H1 (cell line): ENCODE measurements around the gene INPP4A. TPM values are rescaled to one million over a fixed set of nuclear protein-coding genes. Genes with fewer than 3 reads are reported as not detected.

Source experiments
- CTCF ChIA-PET: fragments of 300-600 bp; sonication (Branson Sonifier 250); formaldehyde crosslinking; loops from one replicate; lab custom pipeline; 2021; ENCODE audit not compliant: partially characterized antibody; lab: Charles Lee
- POLR2A ChIA-PET: fragments of 300-600 bp; sonication (Branson Sonifier 250); formaldehyde crosslinking; loops from one replicate; lab custom pipeline; 2021; ENCODE audit warnings: inconsistent platforms; ENCODE audit not compliant: partially characterized antibody; lab: Charles Lee
- DNase-seq, 2 experiments: peaks; one replicate each; pipeline versions ENCODE4 v3.0.0 to v3.0.0-alpha.2; 2010 to 2022; ENCODE audit warnings: low spot score in 2 of 2, low read depth in 1 of 2, mixed read lengths in 1 of 2
- FAIRE-seq: peaks from 2 replicates; lab custom pipeline; 2011; peaks lifted over from hg19 to GRCh38; lab: Jason Lieb, UNC
- H2AFZ ChIP-seq: 2 replicates; pipeline ENCODE4 v1.8.1; 2012; ENCODE audit warnings: low read length, inconsistent platforms
- H2AK5ac ChIP-seq: 2 replicates; pipeline ENCODE4 v1.6.1; 2013; ENCODE audit warnings: low read depth, low read length
- H2BK120ac ChIP-seq: replicated peaks from 2 replicates; pipeline ENCODE3; 2013; ENCODE audit warnings: low read depth, low read length, inconsistent platforms
- H2BK12ac ChIP-seq: 2 replicates; pipeline ENCODE4 v1.6.1; 2013; ENCODE audit warnings: low read depth, low read length
- H2BK15ac ChIP-seq: 2 replicates; pipeline ENCODE4 v1.6.1; 2013; ENCODE audit warnings: low read length
- H2BK20ac ChIP-seq: 2 replicates; pipeline ENCODE4 v1.6.1; 2013; ENCODE audit warnings: low read length
- H2BK5ac ChIP-seq: 2 replicates; pipeline ENCODE4 v1.6.1; 2013; ENCODE audit warnings: low read depth, low read length
- H3K14ac ChIP-seq: 2 replicates; pipeline ENCODE4 v1.6.1; 2013; ENCODE audit warnings: inconsistent platforms; ENCODE audit not compliant: insufficient read length
- H3K18ac ChIP-seq: 2 replicates; pipeline ENCODE4 v1.6.1; 2013; ENCODE audit warnings: low read length; ENCODE audit errors: extremely low read depth
- H3K23ac ChIP-seq: 2 replicates; pipeline ENCODE4 v1.6.1; 2013; ENCODE audit warnings: inconsistent platforms; ENCODE audit not compliant: insufficient read length
- H3K23me2 ChIP-seq: 2 replicates; pipeline ENCODE4 v1.6.1; 2013; ENCODE audit warnings: low read depth, low read length
- H3K27ac ChIP-seq: 2 replicates; pipeline ENCODE4 v1.6.1; 2011; ENCODE audit warnings: low read depth, low read length, inconsistent platforms
- H3K27me3 ChIP-seq, 4 experiments: replicated peaks in 1 of 4; 1 replicate in 1 of 4; 2 replicates in 3 of 4; pipeline versions ENCODE4 v1.6.1 to v1.8.1; 2011 to 2013; ENCODE audit warnings: low read length in 3 of 4, mild to moderate bottlenecking in 3 of 4, inconsistent platforms in 2 of 4, mixed read lengths in 2 of 4, moderate library complexity in 1 of 4; ENCODE audit not compliant: control insufficient read depth in 3 of 4, insufficient read depth in 3 of 4; ENCODE audit errors: extremely low read depth in 1 of 4
- H3K36me3 ChIP-seq, 4 experiments: 2 replicates each; pipeline versions ENCODE4 v1.6.1 to v1.8.1; 2011 to 2013; ENCODE audit warnings: mild to moderate bottlenecking in 4 of 4, low read length in 3 of 4, moderate library complexity in 2 of 4, control low read depth in 1 of 4, inconsistent platforms in 1 of 4; ENCODE audit not compliant: insufficient read depth in 4 of 4, control insufficient read depth in 2 of 4
- H3K4ac ChIP-seq: replicated peaks from 2 replicates; pipeline ENCODE3; 2013; ENCODE audit warnings: low read length, low read depth, mixed read lengths, inconsistent platforms; ENCODE audit not compliant: insufficient read length
- H3K4me1 ChIP-seq, 4 experiments: replicated peaks in 1 of 4; 1 replicate in 1 of 4; 2 replicates in 3 of 4; pipeline versions ENCODE4 v1.6.1 to v1.8.1; 2011 to 2013; ENCODE audit warnings: low read length in 3 of 4, inconsistent platforms in 2 of 4, mixed read lengths in 1 of 4; ENCODE audit not compliant: insufficient read depth in 4 of 4, control insufficient read depth in 3 of 4
- H3K4me2 ChIP-seq, 2 experiments: 2 replicates each; pipeline versions ENCODE4 v1.6.1 to v1.8.1; 2011 to 2013; ENCODE audit warnings: low read depth in 2 of 2, low read length in 2 of 2, control low read depth in 1 of 2, inconsistent platforms in 1 of 2, mild to moderate bottlenecking in 1 of 2; ENCODE audit not compliant: insufficient read depth in 1 of 2
- H3K4me3 ChIP-seq, 4 experiments: fragments of 200-600, 300-600 bp in 1 of 4; sonication (generic), shearing (Covaris generic), sonication (Bioruptor Twin) in 1 of 4; 2 replicates each; pipeline versions ENCODE4 v1.5.1 to v1.8.1; 2011 to 2016; ENCODE audit warnings: low read length in 4 of 4, low read depth in 3 of 4, control low read depth in 2 of 4, inconsistent platforms in 2 of 4, mild to moderate bottlenecking in 2 of 4, mixed read lengths in 1 of 4, moderate library complexity in 1 of 4; ENCODE audit not compliant: insufficient read depth in 2 of 4; ENCODE audit errors: extremely low read depth in 1 of 4
- H3K56ac ChIP-seq: replicated peaks from 2 replicates; pipeline ENCODE3; 2013; ENCODE audit warnings: low read depth, mild to moderate bottlenecking, mixed read lengths, low read length, inconsistent platforms; ENCODE audit not compliant: insufficient read length
- H3K79me1 ChIP-seq: 2 replicates; pipeline ENCODE4 v1.6.1; 2013; ENCODE audit warnings: low read depth, low read length, control low read depth
- H3K79me2 ChIP-seq, 2 experiments: 2 replicates each; pipeline versions ENCODE4 v1.6.1 to v1.8.1; 2012 to 2013; ENCODE audit warnings: low read length in 2 of 2, mild to moderate bottlenecking in 2 of 2, inconsistent platforms in 1 of 2; ENCODE audit not compliant: insufficient read depth in 2 of 2, control insufficient read depth in 1 of 2
- H3K9ac ChIP-seq, 4 experiments: replicated peaks in 1 of 4; 1 replicate in 1 of 4; 2 replicates in 3 of 4; pipeline versions ENCODE4 v1.6.1 to v1.8.1; 2011 to 2013; ENCODE audit warnings: low read depth in 3 of 4, low read length in 3 of 4, control low read depth in 2 of 4, mild to moderate bottlenecking in 2 of 4, moderate library complexity in 2 of 4, inconsistent platforms in 1 of 4; ENCODE audit errors: extremely low read depth in 1 of 4
- H3K9me3 ChIP-seq, 2 experiments: 2 replicates each; pipeline versions ENCODE4 v1.6.1 to v1.8.1; 2012 to 2013; ENCODE audit warnings: mild to moderate bottlenecking in 2 of 2, moderate library complexity in 2 of 2, control low read depth in 1 of 2, inconsistent platforms in 1 of 2, low read depth in 1 of 2, low read length in 1 of 2, mixed read lengths in 1 of 2; ENCODE audit not compliant: insufficient read depth in 2 of 2
- H4K20me1 ChIP-seq, 2 experiments: replicated peaks in 1 of 2; 2 replicates each; pipeline versions ENCODE3 to v1.8.1; 2011 to 2013; ENCODE audit warnings: inconsistent platforms in 2 of 2, low read length in 2 of 2, mild to moderate bottlenecking in 1 of 2; ENCODE audit not compliant: insufficient read depth in 2 of 2, control insufficient read depth in 1 of 2
- H4K5ac ChIP-seq: 2 replicates; pipeline ENCODE4 v1.6.1; 2013; ENCODE audit warnings: low read length, low read depth, mixed read lengths, inconsistent platforms; ENCODE audit not compliant: insufficient read length
- H4K8ac ChIP-seq: 2 replicates; pipeline ENCODE4 v1.8.0; 2013; ENCODE audit warnings: mild to moderate bottlenecking, moderate library complexity, low read length, inconsistent platforms; ENCODE audit not compliant: insufficient read depth; ENCODE audit errors: extremely low read depth
- H4K91ac ChIP-seq: replicated peaks from 2 replicates; pipeline ENCODE3; 2013; ENCODE audit warnings: low read length, mixed read lengths, inconsistent platforms; ENCODE audit not compliant: insufficient read length
- ATF2 ChIP-seq: IDR thresholded peaks from 2 replicates; pipeline ENCODE4 v1.6.1; 2012; ENCODE audit warnings: low read length, inconsistent platforms
- BCL11A ChIP-seq, 2 experiments: IDR thresholded peaks; one replicate each; pipeline ENCODE4 v1.6.1; 2011; ENCODE audit warnings: low read depth in 2 of 2, low read length in 2 of 2, mild to moderate bottlenecking in 2 of 2
- CREB1 ChIP-seq: IDR thresholded peaks from 2 replicates; pipeline ENCODE4 v1.6.1; 2012; ENCODE audit warnings: inconsistent platforms
- EZH2 ChIP-seq: fragments of 200-600 bp; sonication (generic); IDR thresholded peaks from 2 replicates; pipeline ENCODE4 v1.7.1; 2012; ENCODE audit warnings: low read depth, mild to moderate bottlenecking, moderate library complexity, low read length, inconsistent platforms; ENCODE audit not compliant: severe bottlenecking
- FOSL1 ChIP-seq: IDR thresholded peaks from 2 replicates; pipeline ENCODE4 v1.6.1; 2011; ENCODE audit warnings: mild to moderate bottlenecking, low read depth, low read length, moderate library complexity; ENCODE audit not compliant: insufficient read depth
- HDAC6 ChIP-seq: IDR thresholded peaks from one replicate; pipeline ENCODE4 v1.7.1; 2012; ENCODE audit warnings: low read depth, mild to moderate bottlenecking, inconsistent platforms, low read length, moderate library complexity
- MAFK ChIP-seq: IDR thresholded peaks from 2 replicates; pipeline ENCODE4 v1.6.1; 2012; ENCODE audit warnings: low read depth, mild to moderate bottlenecking, improper control_type of control experiment, low read length
- POLR2A ChIP-seq, 2 experiments: IDR thresholded peaks; 1 replicate in 1 of 2; 2 replicates in 1 of 2; pipeline ENCODE4 v1.6.1; 2011; ENCODE audit warnings: low read depth in 2 of 2, low read length in 2 of 2, mild to moderate bottlenecking in 2 of 2; ENCODE audit errors: control extremely low read depth in 1 of 2
- RAD21 ChIP-seq, 2 experiments: IDR thresholded peaks in 1 of 2; conservative IDR thresholded peaks in 1 of 2; 2 replicates each; pipeline ENCODE4 v1.6.1; 2011; ENCODE audit warnings: low read depth in 2 of 2, low read length in 2 of 2, improper control_type of control experiment in 1 of 2, inconsistent platforms in 1 of 2, mild to moderate bottlenecking in 1 of 2, moderate library complexity in 1 of 2
- SAP30 ChIP-seq: fragments of 300-600 bp; sonication (generic); IDR thresholded peaks from 2 replicates; pipeline ENCODE4 v1.7.1; 2012; ENCODE audit warnings: low read length, moderate library complexity, mild to moderate bottlenecking, inconsistent platforms; ENCODE audit not compliant: insufficient read depth, insufficient replicate concordance
- TBP ChIP-seq: IDR thresholded peaks from 2 replicates; pipeline ENCODE4 v1.6.1; 2011; ENCODE audit warnings: low read depth, low read length, improper control_type of control experiment
- TEAD4 ChIP-seq: IDR thresholded peaks from 2 replicates; pipeline ENCODE4 v1.6.1; 2012; ENCODE audit warnings: low read depth, low read length, inconsistent platforms, mixed read lengths
- WGBS, 2 experiments: shearing (Covaris generic) in 1 of 2; methylation state at CpG; one replicate each; pipeline versions ENCODE4 v1.1.6 to v1.1.7; 2013 to 2015; ENCODE audit warnings: low lambda C conversion rate in 2 of 2, mixed read lengths in 2 of 2, inconsistent platforms in 1 of 2, low coverage in 1 of 2, missing lambda C conversion rate in 1 of 2; ENCODE audit not compliant: insufficient replicate concordance in 2 of 2, insufficient coverage in 1 of 2, insufficient read length in 1 of 2; ENCODE audit errors: extremely low coverage in 1 of 2, missing lambda C conversion rate in 1 of 2; 5-methylcytosine and 5-hydroxymethylcytosine counted together
- polyA plus RNA-seq, 7 experiments: library from polyadenylated mRNA; depleted of rRNA in 3 of 7; stranded (reverse) in 5 of 7; unstranded in 2 of 7; fragments of >200 nt in 5 of 7; fragments of 200-250 nt in 2 of 7; gene quantifications; 1 replicate in 5 of 7; 2 replicates in 1 of 7; 4 replicates in 1 of 7; pipeline versions ENCODE4 v1.2.1 to v1.2.3, GENCODE V29; 2011 to 2013; ENCODE audit warnings: missing spikeins in 2 of 7, mixed read lengths in 2 of 7
- total RNA-seq: library from RNA; stranded (reverse); fragmentation: NEBNext Ultra II Directional; extraction: Animal tissue kit (Norgen Biotek cat#: 25700); gene quantifications from 2 replicates; pipeline ENCODE4 v1.2.1, GENCODE V29; 2021

The INPP4A gene
- total and polyA plus RNA-seq, 2 of the 8 experiments (the other 6 are each of a cell fraction or from before 2014, with no cell fraction given): 25.6 to 34.3 TPM

- Histone ChIP-seq H4K5ac (no peak overlapping the region), H4K20me1 (peaks cover 1 to 5% of the 10 kb centered on the region in 2 experiments), H3K27me3 (no peaks in the 10 kb centered on the region), H3K36me3 (peaks cover 17 to 50% (median 36%) of the 10 kb centered on the region in 4 experiments), H3K23me2 (no peaks in the 10 kb centered on the region), H3K27ac (no peak overlapping the region), H3K18ac (no peak overlapping the region), H2AK5ac (no peak overlapping the region), H3K4me2 (no peak overlapping the region), H4K8ac (no peak overlapping the region), H3K9ac (no peak overlapping the region), H2BK20ac (no peak overlapping the region), H2BK120ac (no peak overlapping the region), H2BK12ac (no peak overlapping the region), H3K79me2 (no peaks in the 10 kb centered on the region), H2BK5ac (no peak overlapping the region), H3K23ac (no peak overlapping the region), H2AFZ (no peak overlapping the region), H4K91ac (no peak overlapping the region), H3K56ac (no peak overlapping the region), H2BK15ac (no peak overlapping the region), H3K4me3 (no peak overlapping the region), H3K4ac (no peak overlapping the region), H3K4me1 (no peaks in the 10 kb centered on the region), H3K14ac (no peak overlapping the region), H3K79me1 (no peaks in the 10 kb centered on the region), H3K9me3 (no peaks in the 10 kb centered on the region)
- CTCF ChIA-PET: interaction anchor here (0.6 to 2.6 kb wide), 3 partner anchors 55 to 110 kb away, joined by 3 to 11 read pairs (median 3); no protein-coding TSS in a partner anchor
- DNase-seq (no peak), FAIRE-seq (no peak)
- 94% methylated on average over 11 of the region's 11 CpGs; no CpG with 5 or more reads in 1 of the 2 experiments for WGBS, 2 experiments
- POLR2A ChIA-PET: no interaction called here
- TF ChIP-seq HDAC6 (no peak), POLR2A (IDR thresholded peaks at IDR 0.05; ENCODE audit: control extremely low read depth in 1 of 2, low read depth in 2 of 2, low read length in 2 of 2) (no peak), TBP (no peak), EZH2 (no peak), SAP30 (no peak), BCL11A (IDR thresholded peaks at IDR 0.05; ENCODE audit: low read depth in 2 of 2, low read length in 2 of 2) (no peak), MAFK (no peak), RAD21 (IDR thresholded peaks at IDR 0.05 in 1 of 2, conservative IDR thresholded peaks at IDR 0.05 in 1 of 2; ENCODE audit: low read depth in 2 of 2, low read length in 2 of 2) (no peak), ATF2 (no peak), CREB1 (no peak), TEAD4 (no peak), FOSL1 (no peak)
These were observed 98.6 kb downstream of the INPP4A start for GRCh38 chr2:98543214-98543613.
